GM12891 (cell line): Measurements from ENCODE around the gene GYPE.
"Not testable (repeated sequence)": the region's sequence is repeated elsewhere in the genome, so short reads cannot be mapped to it uniquely, and the experiment has no call there.

Experiments
- DNase-seq: peaks from one replicate; pipeline ENCODE4 v3.0.0; 2011; ENCODE audit warnings: low spot score; ENCODE audit not compliant: insufficient read length
- FAIRE-seq: peaks from 2 replicates; lab custom pipeline; 2011; peaks lifted over from hg19 to GRCh38; lab: Jason Lieb, UNC
- PAX5 ChIP-seq: IDR thresholded peaks from 2 replicates; pipeline ENCODE4 v1.6.1; 2011; ENCODE audit warnings: low read length, moderate library complexity, mild to moderate bottlenecking; ENCODE audit not compliant: insufficient read depth, severe bottlenecking
- POLR2A ChIP-seq: IDR thresholded peaks from 2 replicates; pipeline ENCODE4 v1.6.1; 2011; ENCODE audit warnings: low read depth, low read length, control low read depth
- POLR2AphosphoS5 ChIP-seq: IDR thresholded peaks from 2 replicates; pipeline ENCODE4 v1.6.1; 2011; ENCODE audit warnings: low read depth, low read length, control low read depth
- POU2F2 ChIP-seq: IDR thresholded peaks from 2 replicates; pipeline ENCODE4 v1.6.1; 2011; ENCODE audit warnings: low read depth, mild to moderate bottlenecking, control low read depth, low read length, moderate library complexity
- SPI1 ChIP-seq: IDR thresholded peaks from 2 replicates; pipeline ENCODE4 v1.6.1; 2011; ENCODE audit warnings: low read depth, low read length, control low read depth
- TAF1 ChIP-seq: IDR thresholded peaks from 2 replicates; pipeline ENCODE4 v1.6.1; 2011; ENCODE audit warnings: low read depth, low read length, control low read depth

The GYPE gene

GRCh38 chr4:143890323-143890722, 15.0 kb downstream of the GYPE start:
- not testable (repeated sequence) for DNase-seq, FAIRE-seq
- peak; percentile 56 for TF ChIP-seq SPI1

GRCh38 chr4:143888189-143888588, 17.2 kb downstream of the GYPE start:
- FAIRE-seq = not testable (repeated sequence)

GRCh38 chr4:143884965-143885364, 20.4 kb downstream of the GYPE start:
- FAIRE-seq, DNase-seq: not testable (repeated sequence)

More at GRCh38 chr4:143888189-143888588, 17.2 kb downstream of the GYPE start:
- DNase-seq = not testable (repeated sequence)

GRCh38 chr4:143883529-143883928, 21.8 kb downstream of the GYPE start:
- TF ChIP-seq TAF1 (no peak), POLR2AphosphoS5 (no peak)
- FAIRE-seq (no peak), DNase-seq (no peak)

GRCh38 chr4:143882892-143883291, 22.5 kb downstream of the GYPE start:
- FAIRE-seq (no peak), DNase-seq (no peak)
- TF ChIP-seq POLR2A (no peak), TAF1 (no peak), POLR2AphosphoS5 (no peak)

GRCh38 chr4:143879561-143879960, 25.8 kb downstream of the GYPE start:
- not testable (repeated sequence) for DNase-seq, FAIRE-seq

- not testable (repeated sequence) for FAIRE-seq
Measured at GRCh38 chr4:143875357-143875756, 30.0 kb downstream of the GYPE start.

GRCh38 chr4:143870523-143871268, 34.7 kb downstream of the GYPE start:
- 0 out of 2 replicates have a peak, but pooled peaks have one; percentile 13 for TF ChIP-seq SPI1
- FAIRE-seq, DNase-seq: not testable (repeated sequence)

More at GRCh38 chr4:143875357-143875756, 30.0 kb downstream of the GYPE start:
- not testable (repeated sequence) for DNase-seq

- FAIRE-seq, DNase-seq: not testable (repeated sequence)
Measured at GRCh38 chr4:143869925-143870324, 35.4 kb downstream of the GYPE start.

GRCh38 chr4:143862716-143863115, 42.6 kb downstream of the GYPE start:
- not testable (repeated sequence) for DNase-seq, FAIRE-seq

GRCh38 chr4:143858456-143858855, 46.9 kb downstream of the GYPE start:
- no peak for FAIRE-seq
- no peak for DNase-seq
- TF ChIP-seq POLR2AphosphoS5 (no peak), PAX5 (no peak), SPI1 (no peak), POLR2A (no peak), TAF1 (no peak), POU2F2 (no peak)

- DNase-seq, FAIRE-seq: not testable (repeated sequence)
Measured at GRCh38 chr4:143857391-143858336, 47.7 kb downstream of the GYPE start.

- FAIRE-seq, DNase-seq: not testable (repeated sequence)
Measured at GRCh38 chr4:143856017-143856557, 49.3 kb downstream of the GYPE start.

- not testable (repeated sequence) for DNase-seq, FAIRE-seq
Measured at GRCh38 chr4:143854645-143855044, 50.7 kb downstream of the GYPE start.

GRCh38 chr4:143849296-143849695, 56.1 kb downstream of the GYPE start:
- not testable (repeated sequence) for FAIRE-seq, DNase-seq

GRCh38 chr4:143843506-143843832, 61.9 kb downstream of the GYPE start:
- FAIRE-seq = not testable (repeated sequence)

GRCh38 chr4:143842624-143843505, 62.5 kb downstream of the GYPE start:
- DNase-seq, FAIRE-seq: not testable (repeated sequence)

More at GRCh38 chr4:143843506-143843832, 61.9 kb downstream of the GYPE start:
- DNase-seq = not testable (repeated sequence)
